ENCODE measurements around the gene KCNQ2.

DNA sequence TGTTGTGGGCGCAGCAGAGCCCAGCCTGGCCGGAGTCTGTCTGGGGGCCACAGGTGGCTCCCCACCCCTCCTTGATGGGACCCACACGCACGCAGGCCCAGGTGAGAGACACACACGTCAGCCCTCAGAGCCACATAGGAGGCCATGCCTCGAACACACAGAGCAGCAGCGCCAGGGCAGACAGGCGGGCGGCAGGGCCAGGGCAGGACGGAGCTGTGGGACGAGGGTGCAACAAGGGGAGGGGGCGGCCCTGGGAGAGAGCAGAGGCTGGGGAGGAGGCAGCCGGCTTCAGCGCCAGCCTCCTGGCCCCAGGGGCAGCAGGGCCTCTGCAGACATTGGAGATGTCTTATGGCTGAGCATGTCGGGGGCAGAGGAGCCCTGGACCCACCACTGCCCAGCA, 42.5 kb downstream of the KCNQ2 start:
- TF ChIP-seq CTCF (IDR thresholded peaks at IDR 0.05) (no peak), POLR2A (IDR thresholded peaks at IDR 0.05) (no peak)

All from testis (tissue), 2 donors.